Myocyte (in vitro differentiated cells): ENCODE results near the gene PDE11A. TPM values are rescaled to one million over a fixed set of nuclear protein-coding genes. Genes with fewer than 3 reads are reported as not detected.

Source experiments
- DNase-seq: peaks from one replicate; pipeline ENCODE4 v3.0.0-alpha.2; 2012; ENCODE audit warnings: low read depth
- total RNA-seq: library from RNA; depleted of rRNA; stranded (reverse); fragments of >200 nt; gene quantifications from 2 replicates; pipeline ENCODE4 v1.2.3, GENCODE V29; 2014

PDE11A gene
- total RNA-seq, 1 donor from 2014 or later: 1.2 TPM

DNA sequence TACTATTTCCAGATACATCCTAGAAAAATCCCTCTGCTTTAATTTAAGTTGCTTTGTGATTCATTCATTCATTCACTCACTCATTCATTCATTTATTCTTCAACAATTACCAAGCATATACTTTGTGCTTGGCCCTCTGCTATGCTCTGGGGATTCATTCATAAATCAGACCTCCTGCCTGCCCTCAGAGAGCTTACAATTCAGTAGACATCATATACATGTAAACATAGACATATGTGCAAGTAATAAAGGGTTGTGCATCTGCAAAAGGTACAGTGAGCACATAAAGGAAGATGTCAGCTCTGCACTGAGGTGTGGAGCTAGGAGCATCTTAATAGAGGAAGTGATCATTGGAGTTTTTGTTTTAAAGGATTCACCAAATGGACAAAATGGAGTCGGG is 490.6 kb downstream of the PDE11A start:
- no peak for DNase-seq

DNA sequence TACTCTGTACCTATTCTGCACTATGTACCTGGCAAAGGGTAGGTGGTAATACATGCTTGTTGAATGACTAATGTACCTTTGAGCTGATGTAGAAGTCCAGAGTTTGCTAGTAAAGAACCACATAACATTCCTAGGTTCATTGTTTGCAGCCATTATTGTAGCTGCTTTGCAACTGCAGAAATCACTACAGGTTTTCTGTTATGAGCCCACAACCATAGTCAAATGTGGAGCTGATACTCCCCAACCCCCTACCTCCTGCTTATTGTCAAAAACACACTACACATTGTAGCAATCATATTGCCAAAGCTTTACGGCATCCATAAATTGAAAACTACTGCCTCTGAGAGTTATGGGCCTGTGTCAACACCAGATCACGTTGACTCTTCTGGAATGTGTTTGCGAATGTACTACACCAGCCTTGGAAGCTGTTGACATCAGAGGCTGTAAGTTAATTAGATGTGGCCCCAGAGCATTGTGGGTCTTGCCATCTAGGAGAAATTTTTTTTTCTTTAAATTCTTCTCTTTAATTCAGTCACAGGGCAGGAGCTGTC is 493.0 kb downstream of the PDE11A start:
- no peak for DNase-seq

DNA sequence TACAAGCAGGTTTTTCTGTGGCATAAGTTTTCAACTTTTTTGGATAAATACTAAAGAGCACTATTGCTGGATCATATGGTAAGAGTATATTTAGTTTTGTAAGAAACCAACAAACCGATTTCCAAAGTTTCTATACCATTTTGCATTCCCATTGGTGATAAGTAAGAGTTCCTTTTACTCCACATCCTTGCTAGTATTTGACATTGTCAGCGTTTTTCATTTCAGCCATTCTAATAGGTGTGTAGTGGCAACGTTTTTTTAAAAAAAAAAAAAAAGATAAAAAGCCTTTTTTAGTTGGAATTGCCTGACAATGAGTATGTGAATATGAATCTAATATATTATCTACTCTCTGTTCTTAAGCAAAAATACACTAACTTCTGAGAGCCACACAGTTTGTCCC is 494.1 kb downstream of the PDE11A start:
- no peak for DNase-seq

DNA sequence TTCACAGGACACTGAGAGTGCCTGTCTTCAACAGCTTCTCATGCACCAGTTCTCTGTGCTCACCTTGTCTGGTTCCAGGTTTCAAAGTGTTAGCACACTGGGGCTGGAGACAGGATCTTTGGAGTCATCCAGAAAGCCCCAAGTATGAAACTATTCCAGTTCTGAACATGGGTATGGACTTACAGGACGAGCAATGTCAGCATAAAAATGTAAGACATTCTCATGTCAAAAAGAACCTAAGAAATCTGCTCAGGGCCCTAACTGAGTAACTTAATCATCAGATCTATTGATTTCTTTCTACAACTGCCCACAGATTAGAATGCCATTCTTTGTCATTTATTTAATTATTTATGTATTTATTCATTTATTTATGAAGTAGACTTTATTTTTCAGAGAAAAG is 495.5 kb downstream of the PDE11A start:
- no peak for DNase-seq

DNA sequence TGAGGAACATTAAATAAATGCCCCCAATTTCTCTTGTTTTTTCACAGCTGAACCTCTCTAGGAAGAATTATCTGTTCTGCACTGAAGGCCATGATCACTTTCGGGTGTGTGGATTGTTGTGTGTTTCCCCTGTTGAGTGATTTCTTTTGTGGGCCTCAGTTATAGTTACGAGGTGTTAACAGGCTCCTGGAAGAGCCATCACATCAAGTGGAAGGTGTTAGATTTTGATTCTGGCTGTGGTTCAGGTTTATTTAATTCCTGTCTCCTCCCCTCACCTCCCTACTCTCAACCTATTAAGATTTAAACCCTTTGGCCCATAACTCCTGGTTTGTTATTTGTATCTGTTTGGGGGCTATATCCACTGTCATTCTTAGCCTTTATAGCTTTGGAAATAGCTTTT is 497.2 kb downstream of the PDE11A start:
- no peak for DNase-seq

DNA sequence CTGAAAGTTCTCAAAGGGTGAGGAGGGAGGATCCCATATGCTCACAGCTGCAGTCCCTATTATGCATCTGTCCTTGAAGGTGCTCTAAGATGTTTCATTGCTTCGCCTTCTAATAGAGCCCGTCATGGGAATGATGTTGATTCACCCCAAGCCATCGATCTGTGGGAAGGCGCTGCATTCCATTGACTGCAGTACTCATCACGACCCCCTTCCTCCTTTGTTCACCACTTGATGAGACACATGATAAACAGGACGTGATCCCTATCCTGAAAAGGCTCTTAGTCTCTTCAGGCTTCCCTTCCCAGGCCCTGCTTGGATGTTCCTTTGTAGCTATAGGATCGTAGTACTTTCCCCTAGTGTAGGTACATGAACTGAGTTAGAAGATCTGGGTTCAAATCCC is 498.2 kb downstream of the PDE11A start:
- no peak for DNase-seq

Other genes starting within 250 kb of the PDE11A start
- gene RBM45, start 39.7 kb upstream of the PDE11A start, total RNA-seq: 12.3 and 12.7 TPM in 2 replicates
- 14.0 and 20.6 TPM in 2 replicates for gene OSBPL6, start 121.7 kb upstream of the PDE11A start, total RNA-seq